Cerebellar cortex (tissue), 1 donor: ENCODE results near the gene BIVM.

Experiments used
- DNase-seq: peaks from one replicate; pipeline ENCODE4 v3.0.0-alpha.2; 2015; ENCODE audit warnings: low spot score

The BIVM gene

GRCh38 chr13:102881819-102882686, 83.1 kb downstream of the BIVM start:
- DNase-seq: peak; percentile 96
